Activated CD4-positive, alpha-beta T cell treated with anti-CD3 and anti-CD28 coated beads for 48 hours (primary cell): Measurements from ENCODE around the gene TRAPPC12.
A peak's percentile ranks its signal among the peaks of the same experiment; 100 is the strongest.
"Not testable (repeated sequence)": the region's sequence is repeated elsewhere in the genome, so short reads cannot be mapped to it uniquely, and the experiment has no call there.

Experiments used
- DNase-seq: peaks from one replicate; pipeline ENCODE4 v3.0.0-alpha.2; 2020

The TRAPPC12 gene

DNA sequence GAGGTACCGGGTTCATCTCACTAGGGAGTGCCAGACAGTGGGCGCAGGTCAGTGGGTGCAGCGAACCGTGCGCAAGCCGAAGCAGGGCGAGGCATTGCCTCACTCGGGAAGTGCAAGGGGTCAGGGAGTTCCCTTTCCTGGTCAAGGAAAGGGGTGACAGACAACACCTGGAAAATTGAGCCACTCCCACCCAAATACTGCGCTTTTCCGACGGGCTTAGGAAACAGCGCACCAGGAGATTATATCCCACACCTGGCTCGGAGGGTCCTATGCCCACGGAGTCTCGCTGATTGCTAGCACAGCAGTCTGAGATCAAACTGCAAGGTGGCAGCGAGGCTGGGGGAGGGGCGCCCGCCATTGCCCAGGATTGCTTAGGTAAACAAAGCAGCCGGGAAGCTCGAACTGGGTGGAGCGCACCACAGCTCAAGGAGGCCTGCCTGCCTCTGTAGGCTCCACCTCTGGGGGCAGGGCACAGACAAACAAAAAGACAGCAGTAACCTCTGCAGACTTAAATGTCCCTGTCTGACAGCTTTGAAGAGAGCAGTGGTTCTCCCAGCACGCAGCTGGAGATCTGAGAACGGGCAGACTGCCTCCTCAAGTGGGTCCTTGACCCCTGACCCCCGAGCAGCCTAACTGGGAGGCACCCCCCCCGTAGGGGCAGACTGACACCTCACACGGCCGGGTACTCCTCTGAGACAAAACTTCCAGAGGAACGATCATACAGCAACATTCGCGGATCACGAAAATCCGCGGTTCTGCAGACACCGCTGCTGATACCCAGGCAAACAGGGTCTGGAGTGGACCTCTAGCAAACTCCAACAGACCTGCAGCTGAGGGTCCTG lies 9.9 kb upstream of the TRAPPC12 start:
- not testable (repeated sequence) for DNase-seq

DNA sequence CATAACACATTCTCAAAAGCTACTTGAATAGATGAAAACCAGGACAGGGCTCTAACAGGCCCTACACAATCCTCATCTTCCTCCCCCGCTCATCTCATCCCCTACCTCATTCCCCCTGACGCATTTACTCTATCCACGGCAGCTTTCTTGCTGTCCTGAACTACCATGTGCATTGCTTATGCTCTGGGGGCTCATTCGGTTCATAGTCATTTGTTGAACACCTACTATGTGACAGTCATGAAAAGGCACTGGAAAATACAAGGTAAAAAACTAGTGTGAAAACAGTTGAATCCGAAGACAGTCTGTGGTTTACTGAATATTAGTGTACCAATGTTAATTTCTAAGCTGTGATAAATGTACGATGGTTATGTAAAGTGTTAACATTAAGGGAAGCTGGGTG lies 2.7 kb upstream of the TRAPPC12 start:
- no peak for DNase-seq

GRCh38 chr2:3377279-3377611 lies 2.2 kb upstream of the TRAPPC12 start:
- DNase-seq = peak; percentile 56

DNA sequence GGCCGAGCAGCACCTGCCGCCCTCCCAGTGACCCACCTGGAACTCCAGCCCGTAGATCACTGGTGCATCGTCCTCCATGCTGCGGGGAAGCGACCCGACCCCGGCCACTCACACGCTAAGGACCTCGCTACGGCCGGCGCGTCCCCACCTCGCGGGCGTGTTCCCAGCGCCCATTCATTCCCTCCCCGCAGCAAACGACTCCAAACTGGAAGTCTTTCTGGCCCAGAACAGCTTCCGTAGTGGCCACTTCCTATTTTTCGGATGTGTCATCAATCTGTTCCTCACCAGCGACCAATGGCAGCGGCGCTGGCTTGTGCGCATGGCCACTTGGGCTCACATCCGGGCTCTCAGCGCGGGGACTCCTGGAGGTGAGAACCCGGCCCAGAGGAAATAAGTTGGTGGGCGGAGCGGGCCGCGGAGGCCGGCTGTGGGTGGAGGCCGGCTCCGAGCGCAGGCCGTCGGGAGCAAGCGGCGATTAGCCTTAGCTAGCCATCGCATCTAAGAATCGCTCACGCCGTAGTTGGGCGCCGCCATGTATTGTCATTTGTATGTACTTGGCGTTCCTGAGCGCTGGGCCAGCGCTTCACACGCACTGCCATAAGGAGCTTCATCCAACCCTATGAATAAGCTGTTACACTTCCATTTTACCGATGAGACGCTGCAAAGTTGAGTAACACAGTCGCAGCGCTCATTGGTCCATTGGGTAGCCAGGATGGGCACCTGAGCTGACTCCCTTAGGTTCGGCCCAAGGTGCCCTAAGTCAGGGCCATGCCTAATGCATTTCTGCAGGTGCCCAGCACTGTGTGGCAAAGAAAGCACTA lies 1.7 kb upstream of the TRAPPC12 start, which contains the start of gene EIPR1:
TSS of gene EIPR1 (minus strand) at position 207 of the 821 bp plus-strand sequence. CDS start at position 78, 129 bp downstream.
- peak; percentile 96 for DNase-seq

- DNase-seq = no peak
Observed at GRCh38 chr2:3379339-3379646, 201 bp upstream of the TRAPPC12 start.

GRCh38 chr2:3386448-3386958 lies 7.0 kb downstream of the TRAPPC12 start:
- DNase-seq = no peak

DNA sequence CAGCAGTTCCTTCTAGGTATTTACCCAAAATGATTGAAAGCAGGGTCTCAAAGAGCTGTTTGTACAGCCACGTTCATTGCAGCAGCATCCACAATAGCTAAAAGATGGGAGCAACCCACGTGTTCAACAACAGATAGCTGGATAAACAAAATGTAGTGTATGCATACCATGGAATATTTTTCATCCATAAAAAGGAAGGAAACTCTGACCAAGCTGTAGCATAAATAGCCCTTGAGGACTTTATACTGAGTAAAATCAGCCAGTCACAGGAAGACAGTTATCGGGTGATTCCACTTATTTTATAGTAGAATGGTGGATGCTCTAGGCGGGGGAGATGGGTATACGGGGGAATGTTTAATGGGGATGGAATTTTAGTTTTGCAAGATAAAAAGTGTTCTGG lies 7.5 kb downstream of the TRAPPC12 start:
- DNase-seq = no peak

GRCh38 chr2:3387644-3388411 lies 8.3 kb downstream of the TRAPPC12 start:
- no peak for DNase-seq

- no peak for DNase-seq
Observed at GRCh38 chr2:3388412-3388738, 8.9 kb downstream of the TRAPPC12 start.

DNA sequence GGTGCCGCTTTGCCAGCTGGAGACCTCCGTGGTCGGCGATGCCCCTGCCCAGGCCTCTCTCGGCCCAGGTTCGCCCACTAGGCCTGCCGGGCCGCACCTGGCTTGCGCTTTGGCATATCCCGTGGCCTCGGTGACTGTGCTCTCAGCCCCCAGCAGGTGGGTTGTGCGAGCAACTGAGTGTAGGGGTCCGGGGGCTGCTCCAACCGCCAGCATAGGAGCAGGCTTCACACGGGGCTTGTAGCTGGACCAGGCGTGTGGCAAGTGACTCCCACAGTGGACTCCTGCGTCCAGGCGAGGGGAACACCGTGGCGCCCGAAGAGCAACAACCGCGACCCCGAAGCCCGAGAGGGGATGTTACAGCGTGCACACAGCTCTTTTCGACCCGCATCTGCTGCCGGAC lies 9.7 kb downstream of the TRAPPC12 start:
- no peak for DNase-seq

- no peak for DNase-seq
Observed at GRCh38 chr2:3390041-3390440, 10.5 kb downstream of the TRAPPC12 start.

GRCh38 chr2:3392216-3392615 lies 12.7 kb downstream of the TRAPPC12 start:
- DNase-seq = no peak

- DNase-seq = no peak
Observed at GRCh38 chr2:3396920-3397559, 17.5 kb downstream of the TRAPPC12 start.

DNA sequence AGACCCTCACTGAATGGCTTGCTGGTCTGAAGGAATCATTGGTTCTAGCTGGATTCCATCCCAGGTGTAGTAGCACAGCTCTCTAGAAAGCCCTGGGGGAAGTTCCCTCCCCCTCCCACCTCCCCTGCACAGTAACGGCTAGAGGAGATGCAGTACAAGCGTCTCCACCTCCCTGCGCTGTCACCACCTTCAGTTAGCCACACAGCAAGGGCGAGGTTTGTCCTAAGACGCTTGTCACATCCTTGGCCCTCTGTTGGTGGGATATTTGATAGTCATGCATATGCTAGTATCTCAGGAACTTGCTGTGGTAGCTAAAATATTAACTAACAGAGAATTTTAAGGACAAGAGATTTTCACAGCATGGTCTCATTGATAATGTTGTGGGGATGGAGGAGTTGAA lies 19.4 kb downstream of the TRAPPC12 start:
- DNase-seq = no peak

GRCh38 chr2:3399381-3399780 lies 19.9 kb downstream of the TRAPPC12 start:
- no peak for DNase-seq

- no peak for DNase-seq
Observed at GRCh38 chr2:3399829-3400228, 20.3 kb downstream of the TRAPPC12 start.

DNA sequence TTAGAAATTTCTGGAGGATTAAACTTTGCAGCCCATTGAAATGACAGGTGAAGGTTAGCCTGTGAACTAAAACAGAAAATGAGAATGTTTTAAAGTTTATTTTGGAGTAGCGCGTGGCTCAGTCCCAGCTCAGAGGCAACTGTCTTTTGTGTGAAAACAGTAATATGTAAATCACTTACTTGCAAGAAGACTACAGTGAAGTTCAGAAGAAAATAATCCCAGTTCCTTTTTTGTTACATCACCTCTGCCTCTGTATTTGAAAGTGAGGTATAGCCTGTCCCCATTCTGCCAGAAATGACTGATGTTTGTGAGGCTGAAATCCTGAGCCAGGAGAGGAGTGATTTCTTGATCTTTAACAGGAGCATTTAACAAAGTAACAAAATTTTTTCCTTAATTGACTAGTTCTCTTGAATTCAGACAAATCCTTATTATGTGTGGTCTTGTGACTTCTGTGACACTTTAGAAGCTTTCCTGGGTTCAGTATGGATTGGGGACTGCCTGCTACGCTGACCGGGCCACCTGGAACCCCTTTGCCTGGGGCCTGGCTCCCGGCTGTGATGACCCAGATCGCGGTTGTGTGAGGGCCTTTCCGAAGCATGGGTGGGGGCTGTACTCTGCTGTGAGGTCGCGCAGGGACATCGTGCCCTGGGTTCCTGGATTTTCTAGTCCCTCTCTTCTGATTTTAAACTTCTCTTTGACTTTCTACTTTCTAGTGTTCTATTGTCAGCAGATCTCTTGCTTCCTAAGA lies 24.3 kb downstream of the TRAPPC12 start:
- DNase-seq = no peak

GRCh38 chr2:3404349-3404894 lies 24.9 kb downstream of the TRAPPC12 start:
- no peak for DNase-seq

GRCh38 chr2:3405307-3405706 lies 25.8 kb downstream of the TRAPPC12 start:
- DNase-seq = no peak

- no peak for DNase-seq
Observed at GRCh38 chr2:3405876-3406275, 26.4 kb downstream of the TRAPPC12 start.

DNA sequence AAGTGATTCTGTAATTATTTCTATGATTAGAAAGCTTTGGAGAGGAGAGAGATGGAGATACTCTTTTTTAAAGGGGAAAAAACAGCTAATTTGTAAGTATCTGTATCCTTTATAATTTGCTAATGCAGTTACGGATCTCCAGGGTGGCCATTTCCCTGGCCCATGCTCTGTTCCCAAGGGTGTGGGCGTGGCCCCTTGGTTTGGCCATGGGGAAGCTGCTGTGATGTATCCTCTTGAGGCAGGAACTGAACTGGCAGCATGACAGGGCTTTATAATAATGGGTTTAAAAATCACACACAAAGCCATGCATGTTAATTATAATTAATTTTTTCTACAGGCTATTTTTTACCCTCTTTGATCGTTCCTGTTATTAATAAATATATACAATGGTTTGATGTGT lies 27.0 kb downstream of the TRAPPC12 start:
- DNase-seq = no peak

DNA sequence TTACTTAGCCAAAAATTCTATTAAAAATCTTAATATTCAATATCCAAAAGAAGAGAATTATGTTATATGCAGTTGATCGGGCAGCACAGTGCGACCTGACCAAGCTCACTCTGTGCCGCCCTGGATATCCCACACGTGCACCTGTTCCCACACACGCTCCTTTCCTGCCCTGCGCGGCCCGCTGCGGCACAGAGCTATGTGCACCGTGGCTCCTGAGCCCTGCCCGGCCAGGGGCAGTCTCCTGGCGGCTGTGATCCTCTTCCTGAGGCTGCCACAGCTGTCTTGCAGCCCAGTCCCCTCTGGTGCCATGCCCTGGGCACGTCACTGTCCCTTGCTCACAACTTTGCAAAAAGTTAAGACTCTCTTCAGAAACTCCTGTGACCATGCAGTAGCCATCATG lies 29.3 kb downstream of the TRAPPC12 start:
- no peak for DNase-seq
